Activated CD4-positive, alpha-beta T cell treated with anti-CD3 and anti-CD28 coated beads, Interleukin-2, amount 50 U/mL, for 1 hour (primary cell): ENCODE results near the gene SETD5.

Experiments
- DNase-seq: peaks from one replicate; pipeline ENCODE4 v3.0.0-alpha.2; 2020

Gene SETD5

GRCh38 chr3:9409981-9410854 lies 12.8 kb downstream of the SETD5 start:
- no peak for DNase-seq

- DNase-seq = no peak
These were observed 13.9 kb downstream of the SETD5 start for GRCh38 chr3:9411302-9411701.

GRCh38 chr3:9412293-9412692 lies 14.9 kb downstream of the SETD5 start:
- DNase-seq = no peak

DNA sequence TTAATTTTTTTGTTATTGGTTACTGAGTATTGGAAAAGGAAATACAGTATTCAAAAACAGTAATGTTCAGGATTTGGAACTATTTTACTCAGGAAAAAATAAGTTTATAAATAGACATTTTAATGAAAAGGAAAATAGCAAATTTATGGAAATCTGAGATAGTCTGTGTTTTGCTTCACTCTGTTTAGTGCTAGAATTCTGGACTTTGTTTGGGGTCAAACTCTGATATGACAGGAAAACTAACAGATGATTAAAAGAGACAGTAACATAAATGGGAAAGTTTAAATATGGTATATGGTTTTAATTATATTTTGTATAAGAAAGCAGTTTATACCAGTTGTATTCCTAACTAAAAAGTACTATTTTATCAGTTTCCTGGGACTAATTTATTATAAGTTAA lies 17.4 kb downstream of the SETD5 start:
- DNase-seq = no peak

DNA sequence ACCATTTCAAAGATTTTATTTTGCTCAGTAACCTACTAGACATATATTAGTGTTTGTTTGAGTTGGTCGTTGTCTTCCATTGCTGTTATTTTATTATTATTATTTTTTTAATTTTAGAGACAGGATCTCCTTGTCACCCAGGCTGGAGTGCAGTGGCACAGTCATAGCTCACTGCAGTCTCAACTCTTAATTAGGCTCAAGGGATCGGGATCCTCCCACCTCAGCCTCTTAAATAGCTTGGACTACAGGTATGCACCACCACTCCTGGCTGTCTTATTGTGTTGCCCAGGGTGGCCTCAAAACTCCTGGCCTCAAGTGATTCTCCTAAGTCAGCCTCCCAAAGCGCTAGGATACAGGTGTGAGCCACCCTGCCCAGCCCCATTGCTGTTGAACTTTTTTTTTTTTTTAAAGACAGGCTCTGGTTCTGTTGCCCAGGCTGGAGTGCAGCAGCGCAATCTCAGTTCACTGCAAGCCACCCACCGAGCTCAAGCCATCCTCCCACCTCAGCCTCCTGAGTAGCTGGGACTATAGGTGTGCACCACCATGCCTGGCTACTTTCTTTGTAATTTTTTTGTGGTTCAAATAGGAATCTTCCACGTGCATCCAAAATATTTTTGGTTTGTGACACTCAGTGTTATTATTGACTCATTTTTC lies 18.2 kb downstream of the SETD5 start:
- DNase-seq = no peak

DNA sequence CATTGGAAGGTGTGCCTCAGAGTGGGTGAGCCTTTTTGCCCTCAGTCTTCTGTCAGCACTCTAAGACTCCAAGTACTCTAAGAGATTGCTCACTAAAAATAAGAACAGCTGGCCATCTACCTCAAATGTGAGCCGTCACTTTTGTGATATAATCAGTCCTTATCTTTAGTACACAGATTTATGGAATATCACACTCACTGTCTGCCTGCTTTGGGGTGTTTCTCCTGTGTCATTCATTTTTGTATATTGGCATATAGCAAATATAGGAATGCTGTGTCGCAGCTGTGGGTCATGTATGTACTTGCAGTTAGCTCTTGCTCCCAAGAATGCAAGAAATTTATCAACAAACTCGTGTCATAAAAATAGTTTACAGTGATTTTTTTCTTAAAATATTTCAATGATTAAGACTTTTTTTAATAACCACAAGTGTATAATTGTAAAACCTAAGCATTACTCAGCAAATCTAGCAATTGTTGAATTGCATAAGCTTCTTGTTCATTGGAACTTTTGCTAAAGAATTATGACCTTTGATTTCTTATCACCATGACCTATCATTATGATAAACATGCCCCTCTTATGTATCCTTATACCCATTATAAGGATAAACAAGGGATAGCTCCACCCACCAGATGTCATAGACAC lies 18.8 kb downstream of the SETD5 start:
- no peak for DNase-seq

DNA sequence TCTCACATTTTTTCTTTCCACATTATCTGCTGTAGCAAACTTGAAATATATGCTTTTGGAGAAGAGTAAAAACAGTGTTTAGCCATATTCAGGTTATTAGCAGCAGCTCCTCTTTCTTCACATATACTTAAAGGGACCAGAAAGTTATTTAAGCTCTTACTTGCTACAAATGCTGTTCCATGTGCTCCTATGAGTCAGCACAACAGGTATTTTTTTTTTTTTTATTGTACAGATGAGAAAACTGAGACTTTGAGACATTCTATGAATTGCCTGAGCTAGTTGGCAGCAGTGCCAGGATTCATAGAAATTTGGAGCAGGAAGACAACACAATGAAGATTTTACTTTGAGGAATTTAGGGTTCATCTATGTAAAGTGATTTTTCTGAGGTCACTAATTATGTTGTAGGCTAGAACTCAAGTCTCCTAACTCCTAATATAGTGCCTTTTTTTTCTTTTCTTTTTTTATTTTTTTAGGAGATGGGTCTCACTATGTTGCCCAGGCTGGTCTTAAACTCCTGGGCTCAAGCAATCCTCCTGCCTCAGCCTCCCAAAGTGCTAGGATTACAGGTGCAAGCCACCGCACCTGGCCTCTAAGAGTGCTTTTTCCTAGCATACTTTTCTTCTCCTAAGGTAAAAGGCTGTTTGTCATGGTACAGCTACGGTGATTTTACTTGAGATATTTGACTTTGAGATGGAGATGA lies 23.6 kb downstream of the SETD5 start:
- DNase-seq = no peak

DNA sequence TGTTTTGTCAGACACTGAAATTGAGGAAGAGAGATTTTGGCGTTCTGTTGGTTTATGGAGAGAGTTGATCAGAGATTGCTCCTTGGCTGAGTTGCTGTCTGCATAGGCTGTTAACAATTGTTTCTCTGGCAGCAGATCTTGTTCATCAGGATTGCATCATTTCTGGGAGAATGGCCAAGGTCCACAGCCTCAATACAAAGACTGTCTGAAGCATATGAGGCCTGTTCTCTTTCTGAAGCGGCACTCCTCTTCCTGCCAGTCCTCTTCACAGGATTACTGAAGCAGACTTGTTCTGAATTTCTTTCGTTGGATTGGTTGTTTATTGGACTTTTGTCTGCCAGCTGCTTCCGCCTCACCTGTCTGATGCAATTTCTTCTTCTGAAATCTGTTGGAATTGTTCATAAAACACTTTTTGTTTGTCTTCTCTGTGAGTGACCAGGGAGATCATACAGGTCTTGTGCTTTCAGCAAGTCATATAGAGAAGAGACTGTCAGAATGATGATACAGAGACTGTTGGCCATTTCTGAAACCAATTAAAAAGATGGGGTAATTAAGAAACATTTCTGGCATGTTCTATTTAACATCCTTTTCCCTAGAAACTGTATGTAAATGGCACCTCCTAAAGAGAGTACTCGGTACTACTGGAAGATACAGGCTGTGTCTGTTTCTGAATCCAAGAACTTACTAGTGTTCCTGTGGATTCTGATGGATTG lies 25.5 kb downstream of the SETD5 start:
- DNase-seq = no peak

GRCh38 chr3:9428411-9428810 lies 31.0 kb downstream of the SETD5 start:
- DNase-seq = no peak

GRCh38 chr3:9430733-9431132 lies 33.3 kb downstream of the SETD5 start:
- DNase-seq = no peak

DNA sequence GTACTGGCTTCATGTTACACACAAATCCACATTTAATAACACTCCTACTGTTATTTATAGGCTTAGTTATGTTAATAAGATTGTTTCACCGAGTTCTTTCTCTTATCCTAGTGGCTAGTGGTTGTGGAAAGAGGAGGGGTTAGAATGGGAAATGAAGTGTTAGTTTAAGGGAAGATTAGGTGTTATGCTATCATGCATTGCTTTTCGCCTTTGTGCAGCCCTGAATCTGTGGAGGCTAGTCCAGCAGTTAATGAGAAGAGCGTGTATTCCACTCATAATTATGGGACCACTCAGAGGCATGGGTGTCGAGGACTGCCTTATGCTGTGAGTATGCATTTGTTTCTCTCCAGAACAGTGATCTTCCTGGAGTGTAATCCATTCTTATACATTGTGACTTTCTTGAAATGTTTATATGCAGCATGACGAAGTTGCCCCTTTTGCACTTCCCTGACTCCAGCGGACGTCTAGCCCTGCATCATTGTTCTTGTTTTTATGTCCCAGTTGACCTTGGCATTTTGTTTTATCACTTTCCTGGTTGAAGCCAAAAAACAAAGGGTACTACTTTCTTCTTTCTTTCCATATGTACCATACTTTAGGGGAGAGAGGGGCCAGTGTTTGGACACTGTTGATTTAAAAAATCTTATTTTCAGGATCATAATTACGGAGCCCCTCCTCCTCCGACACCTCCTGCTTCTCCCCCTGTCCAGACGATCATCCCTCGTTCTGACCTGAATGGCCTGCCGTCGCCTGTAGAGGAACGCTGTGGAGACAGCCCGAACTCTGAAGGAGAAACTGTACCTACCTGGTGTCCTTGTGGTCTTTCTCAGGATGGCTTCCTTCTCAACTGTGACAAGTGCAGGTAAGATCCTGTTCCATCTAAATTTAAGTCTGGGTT lies 36.5 kb downstream of the SETD5 start:
- no peak for DNase-seq

- DNase-seq = no peak
These were observed 37.9 kb downstream of the SETD5 start for GRCh38 chr3:9435316-9435715.

- no peak for DNase-seq
These were observed 41.9 kb downstream of the SETD5 start for GRCh38 chr3:9439331-9439730.

- no peak for DNase-seq
These were observed 44.2 kb downstream of the SETD5 start for GRCh38 chr3:9441501-9442221.

- DNase-seq = no peak
These were observed 50.7 kb downstream of the SETD5 start for GRCh38 chr3:9448071-9448470.

DNA sequence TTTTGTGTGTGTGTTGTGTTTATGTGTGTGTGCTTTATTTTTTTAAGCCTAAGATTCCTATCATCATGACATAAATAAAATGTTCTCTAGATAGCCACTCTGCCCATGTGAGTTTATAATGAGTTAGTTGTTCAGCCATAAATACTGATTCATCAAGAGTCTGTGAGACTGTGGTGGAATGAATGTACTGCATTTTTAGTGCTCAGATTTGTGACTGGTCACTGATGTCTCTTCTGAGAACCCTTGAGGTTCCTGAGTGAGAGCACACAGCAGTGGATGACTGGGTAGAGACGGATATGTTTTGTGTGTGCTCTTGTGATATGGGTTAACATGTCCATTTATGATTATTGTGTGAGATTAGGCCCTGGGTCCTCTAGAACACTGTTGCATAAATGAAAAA lies 51.2 kb downstream of the SETD5 start:
- no peak for DNase-seq

- DNase-seq = no peak
These were observed 52.7 kb downstream of the SETD5 start for GRCh38 chr3:9450126-9450525.

GRCh38 chr3:9450991-9451390 lies 53.6 kb downstream of the SETD5 start:
- DNase-seq = no peak

- no peak for DNase-seq
These were observed 55.0 kb downstream of the SETD5 start for GRCh38 chr3:9452417-9452816.

- DNase-seq = no peak
These were observed 58.2 kb downstream of the SETD5 start for GRCh38 chr3:9455596-9456131.

- no peak for DNase-seq
These were observed 70.0 kb downstream of the SETD5 start for GRCh38 chr3:9467451-9467850.
